Stimulated activated CD8-positive, alpha-beta memory T cell treated with anti-CD3 and anti-CD28 coated beads, Interleukin-7, amount 100 ng/mL, for 1 hour (primary cell): ENCODE measurements around the gene KLHL4.
"Not testable (repeated sequence)": the region's sequence is repeated elsewhere in the genome, so short reads cannot be mapped to it uniquely, and the experiment has no call there.

Experiments
- DNase-seq, 2 donors: peaks; one replicate each; pipeline ENCODE4 v3.0.0-alpha.2; 2020; ENCODE audit warnings: low read depth in 2 of 2

The KLHL4 gene

GRCh38 chrX:87661761-87662160, 144.2 kb downstream of the KLHL4 start:
- no peak for DNase-seq

- no peak for DNase-seq
Measured at GRCh38 chrX:87663421-87663820, 145.8 kb downstream of the KLHL4 start.

DNA sequence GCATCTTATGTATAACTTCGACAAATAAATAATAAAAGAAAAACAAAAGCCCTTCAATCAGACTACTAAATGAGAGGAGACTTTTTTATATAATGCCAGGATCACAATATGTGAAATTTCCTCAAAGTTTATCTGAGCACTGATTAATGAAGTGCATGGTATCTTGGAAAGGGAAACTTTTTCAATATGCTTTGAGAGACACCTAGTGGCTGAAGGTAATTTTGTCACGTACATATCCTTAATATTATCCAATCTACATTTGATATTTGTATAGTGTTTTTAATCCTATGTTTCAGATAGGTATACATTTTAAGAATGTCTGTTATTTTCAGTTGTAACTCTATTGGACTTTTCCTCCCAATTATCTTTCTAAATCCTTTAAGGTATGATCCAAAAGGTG, 146.8 kb downstream of the KLHL4 start:
- no peak for DNase-seq

- DNase-seq, result no peak
Measured at GRCh38 chrX:87679849-87680248, 162.2 kb downstream of the KLHL4 start.

DNA sequence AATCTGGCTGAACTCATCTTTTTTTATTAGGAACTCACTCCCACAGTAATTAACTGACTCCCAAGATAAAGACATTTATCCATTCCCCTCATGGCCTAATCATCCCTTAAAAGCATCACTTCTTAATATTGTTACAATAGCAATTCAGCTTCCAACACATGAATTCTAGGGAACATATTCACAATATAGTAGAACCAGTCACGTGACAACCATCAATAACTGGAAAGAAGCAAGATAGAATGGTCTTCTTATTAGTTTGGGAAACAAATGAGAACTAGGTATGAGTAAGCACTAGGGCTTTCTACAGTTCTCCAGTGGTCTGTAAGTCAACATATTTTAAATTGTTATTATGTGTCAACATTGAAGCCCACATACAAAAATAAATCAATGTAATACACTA, 170.1 kb downstream of the KLHL4 start:
- no peak for DNase-seq

GRCh38 chrX:87688113-87688748, 170.6 kb downstream of the KLHL4 start:
- DNase-seq, result not testable (repeated sequence)

- not testable (repeated sequence) for DNase-seq
Measured at GRCh38 chrX:87689218-87689617, 171.6 kb downstream of the KLHL4 start.

DNA sequence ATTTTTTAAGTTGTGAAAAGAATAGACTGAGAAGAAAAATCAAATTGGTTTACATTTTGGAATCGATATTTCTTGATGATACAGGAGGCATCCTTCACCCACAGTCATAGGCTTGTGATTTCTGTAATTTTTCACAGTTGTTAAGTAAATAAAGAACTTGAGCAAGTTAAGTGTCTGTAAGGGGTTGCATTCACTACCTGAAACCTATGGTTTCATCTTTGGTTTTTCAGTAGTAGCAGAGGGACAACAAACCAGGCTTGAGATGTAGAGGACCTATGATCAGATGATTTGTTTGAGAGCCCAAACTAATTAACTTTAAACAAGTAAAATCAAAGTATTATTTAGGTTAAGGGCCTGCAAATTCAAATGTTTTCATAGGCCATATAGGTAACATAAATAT, 175.6 kb downstream of the KLHL4 start:
- no peak for DNase-seq

DNA sequence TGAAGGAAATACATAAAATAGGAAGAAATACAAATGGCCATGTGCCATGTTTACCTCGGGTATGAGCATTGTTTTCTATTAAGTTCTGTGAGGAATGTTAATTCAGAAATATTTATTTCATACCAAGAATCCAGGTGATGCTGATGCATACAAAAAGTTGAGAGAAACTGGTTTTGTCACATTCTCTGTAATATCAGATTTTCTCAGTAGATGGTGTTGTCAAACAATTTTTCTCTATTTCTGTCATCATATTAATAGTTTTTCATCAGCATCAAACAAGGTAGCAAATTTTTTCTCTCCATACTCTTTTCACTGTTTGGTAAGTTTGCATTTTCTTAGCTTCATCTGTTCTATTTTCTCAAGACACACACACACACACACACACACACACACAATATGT, 179.8 kb downstream of the KLHL4 start:
- DNase-seq, result no peak

DNA sequence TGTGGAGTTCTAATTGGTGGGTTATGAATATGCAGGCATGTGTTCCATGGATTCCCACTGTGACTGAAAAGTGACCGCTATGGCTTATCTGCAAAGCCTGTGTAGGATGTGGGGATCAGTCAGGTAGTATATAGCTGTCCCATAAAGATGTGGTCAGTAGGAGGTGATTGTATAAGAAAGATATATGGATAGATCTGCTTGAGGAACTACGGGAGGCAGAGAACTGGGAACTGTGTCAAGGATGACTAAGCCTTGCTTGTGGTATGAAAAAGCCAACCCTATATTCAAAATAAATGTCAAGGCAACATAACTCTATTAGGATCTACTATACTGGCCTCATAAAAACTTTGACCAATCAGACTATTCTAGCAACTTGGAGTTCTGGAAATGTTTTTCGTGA, 185.2 kb downstream of the KLHL4 start:
- no peak for DNase-seq

GRCh38 chrX:87703469-87703868, 185.9 kb downstream of the KLHL4 start:
- DNase-seq, result not testable (repeated sequence)

DNA sequence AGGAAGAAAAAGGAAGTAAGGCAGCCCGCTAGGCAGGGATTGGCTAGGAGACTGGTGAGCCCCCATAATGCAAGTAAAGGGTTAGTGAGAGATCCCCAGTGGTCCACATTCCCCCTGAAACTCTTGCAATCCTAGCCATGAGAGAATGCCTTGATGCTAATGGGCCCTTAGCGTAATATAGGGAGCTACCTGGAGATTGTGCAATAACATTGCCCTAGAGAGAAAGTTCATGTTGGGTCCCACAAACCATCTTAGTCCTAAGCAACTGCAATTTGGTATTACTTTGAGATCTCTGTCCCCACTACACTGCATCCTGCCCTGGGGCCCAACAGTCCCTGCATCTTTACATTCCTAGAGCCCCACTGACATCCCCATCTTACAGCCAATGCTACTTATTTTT, 188.5 kb downstream of the KLHL4 start:
- no peak for DNase-seq

GRCh38 chrX:87710580-87710979, 193.0 kb downstream of the KLHL4 start:
- no peak for DNase-seq
